CD4-positive, alpha-beta T cell treated with Interleukin-15 for 4 hours (primary cell): ENCODE results near the gene PCDHGA2.
"Not testable (repeated sequence)": the region's sequence is repeated elsewhere in the genome, so short reads cannot be mapped to it uniquely, and the experiment has no call there.

Experiments used
- DNase-seq: peaks from one replicate; pipeline ENCODE4 v3.0.0-alpha.2; 2020; ENCODE audit warnings: low spot score

Gene PCDHGA2

GRCh38 chr5:141383345-141383744 is 44.8 kb downstream of the PCDHGA2 start:
- no peak for DNase-seq

- no peak for DNase-seq
These were observed 46.1 kb downstream of the PCDHGA2 start for GRCh38 chr5:141384471-141385267.

- DNase-seq, result not testable (repeated sequence)
These were observed 49.2 kb downstream of the PCDHGA2 start, which contains the start of gene PCDHGB4 for GRCh38 chr5:141387557-141388311. Gene PCDHGB4, plus strand, starts transcription at chr5:141387698. Its CDS starts 187 bp downstream, at chr5:141387885.

- no peak for DNase-seq
These were observed 50.1 kb downstream of the PCDHGA2 start for GRCh38 chr5:141388661-141389060.

- no peak for DNase-seq
These were observed 50.8 kb downstream of the PCDHGA2 start for GRCh38 chr5:141389153-141390042.

- DNase-seq, result no peak
These were observed 54.1 kb downstream of the PCDHGA2 start, which contains the start of gene PCDHGA8 for GRCh38 chr5:141392429-141393198. Gene PCDHGA8, plus strand, starts transcription at chr5:141392633. Its CDS starts 181 bp downstream, at chr5:141392814.
